ENCODE results near the gene UBR4.
A peak's percentile ranks its signal among the peaks of the same experiment; 100 is the strongest.

UBR4 gene

DNA sequence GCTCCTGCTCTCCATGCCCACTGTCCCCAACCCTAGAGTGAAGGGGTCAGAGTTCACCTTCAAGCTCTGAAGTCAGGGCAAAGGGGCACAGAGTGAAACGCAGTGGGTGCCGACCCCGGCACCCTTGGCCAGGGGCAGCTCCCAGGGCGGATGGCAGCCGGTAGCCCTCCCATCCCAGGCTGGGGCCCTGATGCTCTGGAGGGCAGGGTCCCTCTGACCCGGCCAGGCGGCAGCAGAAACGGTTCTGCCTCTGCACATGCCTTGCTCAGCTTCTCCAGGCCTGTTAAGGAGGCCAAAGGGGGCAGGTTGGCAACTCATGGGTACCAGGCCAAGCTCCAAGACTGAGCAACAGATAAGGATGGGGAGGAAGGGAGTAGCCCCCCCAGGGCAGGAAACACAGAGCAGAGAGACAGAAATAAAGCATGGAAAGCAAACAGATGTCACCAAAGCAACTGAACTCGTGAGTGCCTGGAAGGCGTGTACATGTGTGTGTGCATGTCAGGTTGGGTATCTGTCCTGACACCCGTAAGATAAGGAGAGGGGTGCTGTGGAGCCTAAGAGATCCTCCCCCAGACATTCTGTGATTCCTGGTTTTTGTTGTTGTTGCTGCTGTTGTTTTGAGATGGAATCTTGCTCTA is 141.3 kb downstream of the UBR4 start:
- Histone ChIP-seq H3K9ac (ENCODE audit: low read length) (no peak overlapping the region), H3K36me3 (replicated peaks; ENCODE audit: insufficient read depth, low read length) (no peaks in the 10 kb centered on the region), H3F3A (ENCODE audit: insufficient read depth, low read length) (no peaks in the 10 kb centered on the region), H3K27me3 (replicated peaks; ENCODE audit: insufficient read depth, low read length) (no peaks in the 10 kb centered on the region), H3K27ac (ENCODE audit: low read length) (no peak overlapping the region), H3K79me2 (ENCODE audit: low read length) (no peaks in the 10 kb centered on the region), H3K4me2 (ENCODE audit: low read depth, low read length) (no peak overlapping the region), H4K20me1 (ENCODE audit: insufficient read depth, low read length) (no peaks in the 10 kb centered on the region), H2AFZ (ENCODE audit: low read length) (no peak overlapping the region), H3K4me3 (ENCODE audit: low read length) (no peak overlapping the region), H3K9me3 (replicated peaks; ENCODE audit: insufficient read depth, low read length) (no peaks in the 10 kb centered on the region), H3K9me2 (replicated peaks; ENCODE audit: insufficient read depth, low read length) (no peaks in the 10 kb centered on the region), H3K4me1 (ENCODE audit: low read length) (peaks cover 12% of the 10 kb centered on the region)
- TF ChIP-seq EZH2 (optimal IDR thresholded peaks at IDR 0.05; ENCODE audit: low read depth, low read length), result no peak
- TF ChIP-seq CTCF (IDR thresholded peaks at IDR 0.05; ENCODE audit: low read length), result no peak
- TF ChIP-seq EZH2phosphoT487 (IDR thresholded peaks at IDR 0.05; ENCODE audit: low read length), result no peak
- no peak for DNase-seq

GRCh38 chr1:19067912-19068638 is 142.0 kb downstream of the UBR4 start:
- Histone ChIP-seq H3K79me2 (ENCODE audit: low read length) (no peaks in the 10 kb centered on the region), H3K4me2 (ENCODE audit: low read depth, low read length) (no peak overlapping the region), H3K9me2 (replicated peaks; ENCODE audit: insufficient read depth, low read length) (no peaks in the 10 kb centered on the region), H3K27ac (ENCODE audit: low read length) (no peak overlapping the region), H3K4me3 (ENCODE audit: low read length) (no peak overlapping the region), H3K4me1 (ENCODE audit: low read length) (peaks cover 12% of the 10 kb centered on the region), H2AFZ (ENCODE audit: low read length) (no peak overlapping the region), H4K20me1 (ENCODE audit: insufficient read depth, low read length) (no peaks in the 10 kb centered on the region), H3F3A (ENCODE audit: insufficient read depth, low read length) (no peaks in the 10 kb centered on the region), H3K27me3 (replicated peaks; ENCODE audit: insufficient read depth, low read length) (no peaks in the 10 kb centered on the region), H3K36me3 (replicated peaks; ENCODE audit: insufficient read depth, low read length) (no peaks in the 10 kb centered on the region), H3K9ac (ENCODE audit: low read length) (no peak overlapping the region), H3K9me3 (replicated peaks; ENCODE audit: insufficient read depth, low read length) (no peaks in the 10 kb centered on the region)
- no peak for TF ChIP-seq EZH2 (optimal IDR thresholded peaks at IDR 0.05; ENCODE audit: low read depth, low read length)
- no peak for TF ChIP-seq EZH2phosphoT487 (IDR thresholded peaks at IDR 0.05; ENCODE audit: low read length)
- DNase-seq, result no peak

- no peaks in the 10 kb centered on the region for H3K36me3 ChIP-seq (replicated peaks; ENCODE audit: insufficient read depth, low read length)
- no peak overlapping the region for H3K27ac ChIP-seq (ENCODE audit: low read length)
- H3K9ac ChIP-seq (ENCODE audit: low read length), result no peak overlapping the region
- 0 out of 2 replicates have a peak overlapping the region, but pooled peaks have one; percentile 6 for H2AFZ ChIP-seq (ENCODE audit: low read length)
- no peaks in the 10 kb centered on the region for H3K27me3 ChIP-seq (replicated peaks; ENCODE audit: insufficient read depth, low read length)
- no peaks in the 10 kb centered on the region for H3F3A ChIP-seq (ENCODE audit: insufficient read depth, low read length)
- H3K4me3 ChIP-seq (ENCODE audit: low read length), result no peak overlapping the region
- H3K9me2 ChIP-seq (replicated peaks; ENCODE audit: insufficient read depth, low read length), result no peaks in the 10 kb centered on the region
- 0 out of 2 replicates have a peak overlapping the region, but pooled peaks have one; percentile 18 for H3K4me2 ChIP-seq (ENCODE audit: low read depth, low read length)
- H3K4me1 ChIP-seq (ENCODE audit: low read length), result peaks cover 17% of the 10 kb centered on the region
- no peaks in the 10 kb centered on the region for H3K79me2 ChIP-seq (ENCODE audit: low read length)
- no peak for DNase-seq
- no peaks in the 10 kb centered on the region for H3K9me3 ChIP-seq (replicated peaks; ENCODE audit: insufficient read depth, low read length)
- TF ChIP-seq EZH2phosphoT487 (IDR thresholded peaks at IDR 0.05; ENCODE audit: low read length) (no peak), EZH2 (optimal IDR thresholded peaks at IDR 0.05; ENCODE audit: low read depth, low read length) (no peak)
- H4K20me1 ChIP-seq (ENCODE audit: insufficient read depth, low read length), result no peaks in the 10 kb centered on the region
Observed at GRCh38 chr1:19067182-19067911, 142.7 kb downstream of the UBR4 start.

DNA sequence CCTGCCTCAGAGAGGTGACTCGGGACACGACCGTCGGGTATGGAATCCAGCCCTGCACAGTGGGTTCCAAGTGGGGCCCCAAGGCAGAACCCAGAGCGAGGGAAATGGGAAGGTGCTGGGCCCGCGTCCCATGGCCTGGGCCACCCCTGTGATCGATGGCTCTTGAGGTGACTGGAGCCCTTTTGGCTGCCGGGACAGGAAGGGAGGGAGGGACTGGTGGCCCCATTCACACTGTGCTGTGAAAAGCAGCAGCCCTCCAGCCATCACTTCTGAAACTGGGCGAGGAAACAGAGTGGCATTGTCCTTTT is 143.2 kb downstream of the UBR4 start:
- H2AFZ ChIP-seq (ENCODE audit: low read length), result 0 out of 2 replicates have a peak overlapping the region, but pooled peaks have one; percentile 6
- TF ChIP-seq EZH2 (optimal IDR thresholded peaks at IDR 0.05; ENCODE audit: low read depth, low read length) (no peak), EZH2phosphoT487 (IDR thresholded peaks at IDR 0.05; ENCODE audit: low read length) (no peak), CTCF (IDR thresholded peaks at IDR 0.05; ENCODE audit: low read length) (no peak)
- no peaks in the 10 kb centered on the region for H3K79me2 ChIP-seq (ENCODE audit: low read length)
- peak; percentile 48 for DNase-seq
- peak overlapping the region; percentile 18; the same call in 1 of the 2 replicates for H3K4me2 ChIP-seq (ENCODE audit: low read depth, low read length)
- peaks cover 18% of the 10 kb centered on the region for H3K4me1 ChIP-seq (ENCODE audit: low read length)
- no peaks in the 10 kb centered on the region for H3K27me3 ChIP-seq (replicated peaks; ENCODE audit: insufficient read depth, low read length)
- H4K20me1 ChIP-seq (ENCODE audit: insufficient read depth, low read length), result no peaks in the 10 kb centered on the region
- H3K4me3 ChIP-seq (ENCODE audit: low read length), result no peak overlapping the region
- no peak overlapping the region for H3K27ac ChIP-seq (ENCODE audit: low read length)
- H3F3A ChIP-seq (ENCODE audit: insufficient read depth, low read length), result no peaks in the 10 kb centered on the region
- no peaks in the 10 kb centered on the region for H3K9me2 ChIP-seq (replicated peaks; ENCODE audit: insufficient read depth, low read length)
- H3K36me3 ChIP-seq (replicated peaks; ENCODE audit: insufficient read depth, low read length), result no peaks in the 10 kb centered on the region
- H3K9ac ChIP-seq (ENCODE audit: low read length), result no peak overlapping the region
- H3K9me3 ChIP-seq (replicated peaks; ENCODE audit: insufficient read depth, low read length), result no peaks in the 10 kb centered on the region
